CD4-positive, alpha-beta T cell (primary cell): ENCODE measurements around the gene DYNLT1. TPM values are rescaled to one million over a fixed set of nuclear protein-coding genes. Genes with fewer than 3 reads are reported as not detected.

Experiments
- ATAC-seq: fragments of 200-7000 bp; cut with Tn5 transposase; one replicate; pipeline ENCODE4 v1.10.0; 2022; ENCODE audit warnings: mild to moderate bottlenecking; ENCODE audit not compliant: poor library complexity
- CTCF ChIA-PET: fragments of 350-600 bp; sonication (Branson Sonifier 250); formaldehyde crosslinking; loops from one replicate; lab custom pipeline; 2021; ENCODE audit warnings: antibody characterized with exemption, inconsistent platforms; lab: Charles Lee
- POLR2A ChIA-PET: fragments of 350-600 bp; sonication (Branson Sonifier 250); formaldehyde crosslinking; loops from one replicate; lab custom pipeline; 2021; ENCODE audit warnings: antibody characterized with exemption, inconsistent platforms; lab: Charles Lee
- DNase-seq, 14 experiments: peaks; one replicate each; pipeline ENCODE4 v3.0.0-alpha.2; 2013 to 2020; ENCODE audit warnings: mixed read lengths in 2 of 14
- H3K27ac ChIP-seq, 2 donors: one replicate each; pipeline versions ENCODE4 v1.5.1 to v1.7.0; 2013; ENCODE audit warnings: low read length in 2 of 2, low read depth in 1 of 2, mild to moderate bottlenecking in 1 of 2
- H3K27me3 ChIP-seq, 2 experiments: 1 replicate in 1 of 2; 2 replicates in 1 of 2; pipeline versions ENCODE4 v1.6.1 to v1.7.0; 2013; ENCODE audit warnings: low read length in 2 of 2, control low read depth in 1 of 2, mild to moderate bottlenecking in 1 of 2, moderate library complexity in 1 of 2; ENCODE audit not compliant: insufficient read depth in 2 of 2, control insufficient read depth in 1 of 2
- H3K36me3 ChIP-seq: one replicate; pipeline ENCODE4 v1.6.1; 2013; ENCODE audit warnings: low read length, control low read depth; ENCODE audit not compliant: insufficient read depth
- H3K4me1 ChIP-seq: one replicate; pipeline ENCODE4 v1.6.1; 2013; ENCODE audit warnings: low read length, control low read depth; ENCODE audit not compliant: insufficient read depth
- H3K4me3 ChIP-seq: one replicate; pipeline ENCODE4 v1.5.1; 2013; ENCODE audit warnings: mild to moderate bottlenecking, low read length, moderate library complexity
- H3K9me3 ChIP-seq, 2 experiments: 1 replicate in 1 of 2; 2 replicates in 1 of 2; pipeline versions ENCODE4 v1.6.1 to v1.7.0; 2013; ENCODE audit warnings: low read length in 2 of 2, mild to moderate bottlenecking in 2 of 2, control low read depth in 1 of 2, moderate library complexity in 1 of 2; ENCODE audit not compliant: control insufficient read depth in 1 of 2, insufficient read depth in 1 of 2
- H3K27ac Mint-ChIP-seq: one replicate; pipeline ENCODE4 v1.8.0; 2020; ENCODE audit warnings: mixed read lengths
- H3K27me3 Mint-ChIP-seq: one replicate; pipeline ENCODE4 v1.8.0; 2021; ENCODE audit warnings: mixed read lengths
- H3K36me3 Mint-ChIP-seq: one replicate; pipeline ENCODE4 v1.8.0; 2021; ENCODE audit warnings: low read depth, mixed read lengths
- H3K4me1 Mint-ChIP-seq: one replicate; pipeline ENCODE4 v1.8.0; 2021; ENCODE audit warnings: low read depth, mixed read lengths
- H3K4me3 Mint-ChIP-seq: one replicate; pipeline ENCODE4 v1.8.0; 2020; ENCODE audit warnings: mild to moderate bottlenecking, mixed read lengths
- H3K9me3 Mint-ChIP-seq: one replicate; pipeline ENCODE4 v1.8.0; 2020; ENCODE audit warnings: mixed read lengths
- CTCF ChIP-seq: fragments of 200-600 bp; IDR thresholded peaks from one replicate; pipeline ENCODE4 v1.8.0; 2022; ENCODE audit warnings: antibody characterized with exemption, mild to moderate bottlenecking
- intact Hi-C, 2 experiments: fragments of 100-400 bp; cut with DNase I in 1 of 2; cut with micrococcal nuclease in 1 of 2; formaldehyde crosslinking; loops; one replicate each; pipeline versions ENCODE4 v1.15.1 to v1.9.0; 2023 to 2025; cut with DNase I, micrococcal nuclease
- total RNA-seq, 174 experiments: library from RNA in 2 of 174; stranded (reverse) in 2 of 174; gene quantifications; one replicate each; pipeline ENCODE4 v1.2.3 and lab custom pipeline; 2021 to 2026

The DYNLT1 gene
- total RNA-seq, 2 experiments from 2014 or later: 170 to 182 TPM

DNA sequence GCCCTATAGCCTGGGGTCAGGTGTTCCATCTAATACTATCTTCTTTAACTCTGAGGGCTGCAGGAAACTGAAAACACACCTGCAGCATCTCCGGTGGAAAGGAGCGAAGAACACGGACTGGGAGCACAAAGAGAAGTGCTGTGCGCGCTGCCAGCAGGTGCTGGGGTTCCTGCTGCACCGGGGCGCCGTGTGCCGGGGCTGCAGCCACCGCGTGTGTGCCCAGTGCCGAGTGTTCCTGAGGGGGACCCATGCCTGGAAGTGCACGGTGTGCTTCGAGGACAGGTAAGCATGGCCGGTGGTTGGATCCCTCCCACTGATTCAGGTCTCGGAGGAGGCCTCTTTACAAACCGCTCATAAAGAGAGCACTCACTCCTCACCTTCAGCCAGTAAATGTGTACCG, 20.8 kb upstream of the DYNLT1 start:
- Mint-ChIP-seq H3K9me3 (no peaks in the 10 kb centered on the region), H3K27ac (no peak overlapping the region), H3K36me3 (peaks cover 81% of the 10 kb centered on the region), H3K4me1 (peaks cover 30% of the 10 kb centered on the region), H3K4me3 (no peak overlapping the region), H3K27me3 (no peaks in the 10 kb centered on the region)
- Histone ChIP-seq H3K36me3 (peaks cover 70% of the 10 kb centered on the region), H3K27me3 (no peaks in the 10 kb centered on the region), H3K4me1 (peaks cover 17% of the 10 kb centered on the region), H3K9me3 (no peaks in the 10 kb centered on the region), H3K4me3 (no peak overlapping the region), H3K27ac (no peak overlapping the region)
- DNase-seq (no peak), ATAC-seq (no peak)
- intact Hi-C loops: loop anchor here in 1 of 2 experiments (2.0 kb wide), 1 partner anchor 15 kb away; no protein-coding TSS in a partner anchor
- TF ChIP-seq CTCF: no peak
- ChIA-PET POLR2A (interaction anchor here (0.9 kb wide), 1 partner anchor 16 kb away, joined by 3 read pairs; the partner anchor contains the start of gene SYTL3), CTCF (no interaction called here)

DNA sequence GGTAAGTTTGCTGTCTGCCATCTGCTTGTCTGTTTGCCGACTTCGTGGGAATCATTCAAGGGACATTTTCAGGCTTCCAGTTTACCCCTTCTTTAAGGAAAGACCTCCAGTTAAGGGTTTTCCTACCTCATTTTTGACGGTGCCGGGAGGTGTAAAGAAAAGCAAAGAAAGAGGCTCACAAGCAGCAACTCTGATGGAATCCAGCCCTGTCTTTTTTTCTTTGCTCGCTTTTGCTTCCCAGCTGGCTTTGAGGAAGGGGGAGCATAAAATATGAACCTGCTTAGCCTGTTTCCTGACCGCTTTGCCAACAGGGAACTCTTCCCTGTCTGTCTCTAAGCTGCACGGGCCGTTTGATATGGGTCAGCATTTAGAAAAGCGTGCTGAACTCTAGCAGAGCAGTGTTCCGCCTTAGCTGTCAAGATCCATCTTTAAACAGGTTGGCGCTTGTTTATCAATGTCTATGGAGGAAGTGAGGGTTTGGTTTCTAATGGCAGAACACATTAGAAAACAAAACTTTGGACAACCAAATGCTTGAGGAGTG, 19.2 kb upstream of the DYNLT1 start:
- Mint-ChIP-seq H3K27me3 (no peaks in the 10 kb centered on the region), H3K27ac (peak overlapping the region; percentile 91), H3K4me3 (peak overlapping the region; percentile 82), H3K4me1 (peaks cover 37% of the 10 kb centered on the region), H3K36me3 (peaks cover 73% of the 10 kb centered on the region), H3K9me3 (no peaks in the 10 kb centered on the region)
- DNase-seq (no peak), ATAC-seq (no peak)
- POLR2A ChIA-PET: interaction anchor here (0.6 to 2.4 kb wide), 5 partner anchors 14 to 104 kb away, joined by 3 to 10 read pairs (median 6); partner anchors contain the start of genes DYNLT1 and SYTL3
- Histone ChIP-seq H3K4me3 (peak overlapping the region; percentile 24), H3K4me1 (peaks cover 24% of the 10 kb centered on the region), H3K9me3 (no peaks in the 10 kb centered on the region), H3K36me3 (peaks cover 71% of the 10 kb centered on the region), H3K27ac (peak overlapping the region in 1 of 2 donors; percentile 22), H3K27me3 (no peaks in the 10 kb centered on the region)
- TF ChIP-seq CTCF: no peak
- CTCF ChIA-PET: interaction anchor here (6.1 kb wide), 1 partner anchor 27 kb away, joined by 52 read pairs; no protein-coding TSS in a partner anchor
- intact Hi-C loops: loop anchor here in 1 of 2 experiments (2.0 kb wide), 1 partner anchor 17 kb away; no protein-coding TSS in a partner anchor

DNA sequence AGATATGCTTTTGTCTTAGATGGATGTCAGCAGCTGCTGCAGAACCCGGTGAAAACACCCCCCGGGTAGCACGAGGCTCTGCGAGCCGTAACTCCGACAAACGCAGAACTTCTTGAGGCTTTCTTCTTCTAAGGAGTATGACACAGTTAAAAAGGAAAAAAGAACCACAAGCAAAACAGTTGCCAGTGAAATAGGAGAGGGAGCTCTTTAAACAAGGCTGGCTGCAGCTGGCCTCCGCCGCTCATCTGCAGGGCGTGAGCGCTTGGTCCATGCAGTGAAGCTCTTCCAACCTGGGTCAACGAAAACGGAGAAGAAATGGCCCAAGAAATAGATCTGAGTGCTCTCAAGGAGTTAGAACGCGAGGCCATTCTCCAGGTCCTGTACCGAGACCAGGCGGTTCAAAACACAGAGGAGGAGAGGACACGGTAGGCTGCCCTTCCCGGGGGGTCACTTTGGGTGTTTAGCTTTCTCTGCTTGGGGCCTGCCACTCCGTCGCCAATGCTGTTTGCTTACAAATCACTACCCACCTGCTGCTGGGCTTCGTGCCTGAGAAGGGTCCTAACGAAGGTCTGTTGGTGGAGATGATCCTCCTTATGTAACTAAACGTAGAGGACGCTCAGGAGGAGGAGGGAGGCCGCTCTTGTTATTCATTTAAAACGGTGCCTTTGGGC, 18.5 kb upstream of the DYNLT1 start:
- Histone ChIP-seq H3K4me1 (peaks cover 24% of the 10 kb centered on the region), H3K9me3 (no peaks in the 10 kb centered on the region), H3K27ac (peak overlapping the region in 1 of 2 donors; percentile 22), H3K27me3 (no peaks in the 10 kb centered on the region), H3K36me3 (peaks cover 71% of the 10 kb centered on the region), H3K4me3 (peak overlapping the region; percentile 24)
- Mint-ChIP-seq H3K27me3 (no peaks in the 10 kb centered on the region), H3K9me3 (no peaks in the 10 kb centered on the region), H3K27ac (peak overlapping the region; percentile 91), H3K4me1 (peaks cover 38% of the 10 kb centered on the region), H3K36me3 (peaks cover 68% of the 10 kb centered on the region), H3K4me3 (peak overlapping the region; percentile 82)
- peak in 5 of 14 experiments; percentile 37 to 54 (median 44) for DNase-seq
- ATAC-seq: peak; percentile 58
- POLR2A ChIA-PET: interaction anchor here (0.6 to 2.4 kb wide), 7 partner anchors 10 to 104 kb away, joined by 3 to 10 read pairs (median 6); partner anchors contain the start of genes DYNLT1 and SYTL3
- CTCF ChIA-PET: interaction anchor here (6.1 kb wide), 1 partner anchor 27 kb away, joined by 52 read pairs; no protein-coding TSS in a partner anchor
- TF ChIP-seq CTCF: no peak
- intact Hi-C loops: no loop called here
